ENCODE data around the gene SLC1A6.

- TF ChIP-seq CTCF (IDR thresholded peaks at IDR 0.05) (no peak), POLR2A (IDR thresholded peaks at IDR 0.05) (no peak)
These were observed 2.5 kb downstream of the SLC1A6 start for GRCh38 chr19:14977128-14977527.
